GM12864 (cell line): ENCODE data around the gene MTNR1A.

Experiments used
- DNase-seq: peaks from one replicate; pipeline ENCODE4 v3.0.0-alpha.2; 2011; ENCODE audit warnings: low read depth
- H3K4me3 ChIP-seq: 2 replicates; pipeline ENCODE4 v1.5.1; 2011; ENCODE audit warnings: mild to moderate bottlenecking, low read depth, low read length, control low read depth
- TF ChIP-seq, protein P1 (sequence below): IDR thresholded peaks from 2 replicates; pipeline ENCODE4 v1.5.1; 2011; ENCODE audit warnings: low read depth, mild to moderate bottlenecking, moderate library complexity, low read length, control low read depth, inconsistent platforms; ENCODE audit errors: missing control alignments

Gene MTNR1A

DNA sequence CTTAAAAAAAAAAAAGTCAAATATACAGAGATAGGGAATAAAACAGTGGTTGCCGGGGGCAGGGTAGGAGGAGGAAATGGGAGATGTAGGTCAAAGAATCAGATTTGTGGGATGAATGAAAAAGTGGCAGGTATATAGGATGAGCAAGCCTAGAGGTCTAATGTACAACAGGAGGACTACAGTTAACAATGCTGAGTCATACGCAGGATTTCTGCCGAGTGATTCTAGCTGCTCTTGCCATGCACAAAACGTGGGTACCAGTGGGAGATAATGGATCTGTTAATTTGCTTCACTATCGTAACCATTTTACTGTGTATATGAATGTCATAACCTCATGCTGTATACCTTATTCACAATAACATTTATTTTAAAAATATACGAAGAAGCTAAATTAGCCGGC lies 10.7 kb upstream of the MTNR1A start:
- TF ChIP-seq, protein P1, sequence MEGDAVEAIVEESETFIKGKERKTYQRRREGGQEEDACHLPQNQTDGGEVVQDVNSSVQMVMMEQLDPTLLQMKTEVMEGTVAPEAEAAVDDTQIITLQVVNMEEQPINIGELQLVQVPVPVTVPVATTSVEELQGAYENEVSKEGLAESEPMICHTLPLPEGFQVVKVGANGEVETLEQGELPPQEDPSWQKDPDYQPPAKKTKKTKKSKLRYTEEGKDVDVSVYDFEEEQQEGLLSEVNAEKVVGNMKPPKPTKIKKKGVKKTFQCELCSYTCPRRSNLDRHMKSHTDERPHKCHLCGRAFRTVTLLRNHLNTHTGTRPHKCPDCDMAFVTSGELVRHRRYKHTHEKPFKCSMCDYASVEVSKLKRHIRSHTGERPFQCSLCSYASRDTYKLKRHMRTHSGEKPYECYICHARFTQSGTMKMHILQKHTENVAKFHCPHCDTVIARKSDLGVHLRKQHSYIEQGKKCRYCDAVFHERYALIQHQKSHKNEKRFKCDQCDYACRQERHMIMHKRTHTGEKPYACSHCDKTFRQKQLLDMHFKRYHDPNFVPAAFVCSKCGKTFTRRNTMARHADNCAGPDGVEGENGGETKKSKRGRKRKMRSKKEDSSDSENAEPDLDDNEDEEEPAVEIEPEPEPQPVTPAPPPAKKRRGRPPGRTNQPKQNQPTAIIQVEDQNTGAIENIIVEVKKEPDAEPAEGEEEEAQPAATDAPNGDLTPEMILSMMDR: no peak
- no peak overlapping the region for H3K4me3 ChIP-seq
- DNase-seq: no peak

DNA sequence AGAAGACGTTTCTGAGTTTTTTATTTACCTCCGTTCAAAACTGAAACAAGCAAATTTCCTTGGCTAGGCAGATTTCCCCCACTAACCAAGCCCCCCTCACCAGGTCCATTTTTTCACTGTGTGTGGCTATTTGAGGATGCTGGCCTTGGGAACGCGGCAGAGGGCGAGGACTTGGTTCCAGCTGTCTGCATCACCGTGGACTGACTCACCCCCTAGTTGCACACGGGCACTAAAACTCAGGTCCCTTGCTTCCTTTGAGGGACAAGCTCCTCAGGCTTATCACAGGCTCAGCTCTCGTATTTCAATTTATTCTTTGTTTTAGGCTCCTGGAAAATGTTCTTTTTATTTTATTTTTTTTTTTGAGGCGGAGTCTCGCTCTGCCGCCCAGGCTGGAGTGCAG lies 8.4 kb upstream of the MTNR1A start:
- no peak for DNase-seq
- TF ChIP-seq, protein P1: no peak

DNA sequence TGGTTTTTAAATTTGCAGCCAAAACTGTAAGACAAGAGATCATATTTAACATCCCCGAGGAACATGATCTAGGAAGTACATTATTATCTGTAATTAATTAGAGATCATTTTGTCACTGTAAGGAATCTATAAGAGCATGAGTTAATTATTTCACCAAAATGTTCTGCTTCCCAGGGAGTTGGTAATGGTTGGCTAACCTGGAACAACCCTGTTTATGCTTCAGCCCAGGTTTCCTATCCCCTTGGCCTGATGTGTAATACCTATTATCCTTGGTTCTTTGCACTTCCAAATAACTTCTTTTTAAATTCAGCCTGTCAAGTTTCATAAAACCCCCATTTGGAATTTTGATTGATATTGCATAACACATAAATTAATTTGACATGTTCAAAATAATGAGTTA lies 6.4 kb upstream of the MTNR1A start:
- TF ChIP-seq, protein P1: no peak
- no peak for DNase-seq
- H3K4me3 ChIP-seq: no peak overlapping the region

More for the DNA sequence above, 8.4 kb upstream of the MTNR1A start:
- H3K4me3 ChIP-seq: no peak overlapping the region

DNA sequence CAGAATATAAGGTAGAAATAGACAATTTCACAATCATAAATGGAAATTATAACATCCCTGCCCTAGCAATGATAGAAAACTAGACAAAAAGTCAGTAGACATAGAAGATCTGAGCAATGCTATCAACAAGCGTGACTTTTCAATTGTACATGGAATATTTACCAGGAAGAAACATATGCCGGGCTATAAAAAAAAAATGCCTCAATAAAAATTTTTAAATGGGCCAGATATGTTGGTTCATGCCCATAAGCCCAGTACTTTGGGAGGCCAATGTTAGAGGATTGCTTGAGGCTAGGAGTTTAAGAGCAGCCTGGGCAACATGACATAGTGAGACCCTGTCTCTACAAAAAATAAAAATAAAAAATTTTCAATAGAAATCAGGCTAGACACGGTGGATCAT lies 5.3 kb upstream of the MTNR1A start:
- TF ChIP-seq, protein P1: no peak
- H3K4me3 ChIP-seq: no peak overlapping the region
- DNase-seq: no peak

DNA sequence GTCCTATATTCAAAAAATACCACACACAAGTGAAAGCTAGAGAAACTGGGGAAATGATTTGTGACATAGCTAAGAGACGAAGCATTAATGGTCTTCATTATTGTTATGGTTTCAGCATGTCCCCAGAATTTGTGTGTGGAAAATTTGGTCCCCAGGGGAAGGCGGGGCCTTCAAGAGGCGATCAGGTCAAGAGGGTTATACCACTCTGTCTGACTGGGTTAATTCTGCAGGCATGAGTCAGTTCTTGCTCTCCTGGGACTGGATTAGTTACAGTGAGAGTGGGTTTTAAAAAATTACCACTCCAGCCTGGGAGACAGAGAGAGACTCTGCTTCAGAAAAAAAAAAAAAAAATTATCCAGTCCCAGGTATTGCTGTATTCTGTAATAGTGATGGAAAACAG lies 2.1 kb upstream of the MTNR1A start:
- H3K4me3 ChIP-seq: no peak overlapping the region
- TF ChIP-seq, protein P1: no peak
- no peak for DNase-seq

DNA sequence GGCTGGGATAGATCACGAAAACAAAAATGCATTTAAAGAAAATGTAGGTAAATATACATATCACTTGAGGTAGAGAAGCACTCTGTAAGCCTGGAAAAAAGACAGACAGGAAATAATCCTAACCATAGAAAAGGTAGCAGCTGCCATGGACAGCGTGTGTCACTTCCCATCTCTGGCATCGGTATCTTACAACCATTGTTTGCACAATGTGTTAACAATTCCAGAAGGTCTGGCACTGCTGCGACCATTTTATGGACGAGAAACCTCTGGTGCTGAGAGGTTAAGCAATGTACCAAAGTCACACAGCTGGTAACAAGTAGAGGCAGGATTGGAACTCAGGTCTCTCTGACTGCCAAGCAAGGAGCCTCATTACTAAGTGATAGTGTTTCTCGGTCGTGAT lies 1.7 kb upstream of the MTNR1A start:
- TF ChIP-seq, protein P1: no peak
- no peak overlapping the region for H3K4me3 ChIP-seq
- no peak for DNase-seq

DNA sequence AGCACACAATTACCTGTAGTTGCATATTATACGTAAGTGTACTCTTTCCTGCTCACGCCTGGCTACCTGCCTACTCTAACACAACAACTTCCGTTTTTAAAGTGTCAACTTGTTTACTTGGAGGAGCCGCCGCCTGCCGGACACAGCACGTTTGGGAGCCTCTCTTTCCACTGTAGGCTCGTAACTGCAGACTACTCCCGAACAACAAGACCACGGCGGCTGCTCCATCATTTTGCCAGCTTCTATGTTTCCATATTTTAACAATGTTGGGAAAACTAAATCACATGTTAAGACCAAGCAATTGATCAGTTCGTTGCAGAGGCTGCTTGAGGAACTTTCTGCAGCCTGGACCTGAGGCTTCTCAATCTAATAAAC lies 841 bp downstream of the MTNR1A start:
- no peak overlapping the region for H3K4me3 ChIP-seq
- TF ChIP-seq, protein P1: no peak
- no peak for DNase-seq
